Thyroid gland (tissue), 4 donors: ENCODE results near the gene KCNQ2. TPM values are rescaled to one million over a fixed set of nuclear protein-coding genes. Genes with fewer than 3 reads are reported as not detected.

Source experiments
- DNase-seq, 2 donors: peaks; one replicate each; pipeline ENCODE4 v3.0.0-alpha.2; 2019
- H3K27ac ChIP-seq, 3 donors: fragments of 200-600 bp; sonication (generic); 1 replicate in 2 of 3; 2 replicates in 1 of 3; pipeline ENCODE4 v1.5.1; 2016 to 2019; ENCODE audit warnings: mild to moderate bottlenecking in 1 of 3, moderate library complexity in 1 of 3
- H3K27me3 ChIP-seq: fragments of 200-600 bp; sonication (generic); one replicate; pipeline ENCODE4 v1.5.1; 2019
- H3K36me3 ChIP-seq, 2 donors: fragments of 200-600 bp; sonication (generic); one replicate each; pipeline ENCODE4 v1.5.1; 2016 to 2019
- H3K4me1 ChIP-seq, 2 donors: fragments of 200-600 bp; sonication (generic); one replicate each; pipeline ENCODE4 v1.5.1; 2017 to 2019
- H3K4me3 ChIP-seq, 3 donors: fragments of 200-600 bp; sonication (generic); replicated peaks in 1 of 3; 1 replicate in 2 of 3; 2 replicates in 1 of 3; pipeline ENCODE4 v1.5.1; 2016; ENCODE audit warnings: mild to moderate bottlenecking in 1 of 3
- H3K9me3 ChIP-seq: fragments of 200-600 bp; sonication (generic); one replicate; pipeline ENCODE4 v1.5.1; 2017
- CTCF ChIP-seq, 6 experiments: fragments of 200-600 bp in 3 of 6; fragments of 450-650 bp in 3 of 6; sonication (generic) in 3 of 6; IDR thresholded peaks; one replicate each; pipeline ENCODE4 v1.5.1; 2016 to 2019; ENCODE audit warnings: antibody characterized with exemption in 6 of 6, mild to moderate bottlenecking in 2 of 6, inconsistent platforms in 1 of 6, moderate library complexity in 1 of 6
- POLR2A ChIP-seq, 2 donors: fragments of 450-650 bp; IDR thresholded peaks; one replicate each; pipeline ENCODE4 v1.6.1; 2017; ENCODE audit warnings: antibody characterized with exemption in 2 of 2, mild to moderate bottlenecking in 2 of 2, moderate library complexity in 1 of 2
- WGBS, 2 donors: methylation state at CpG; one replicate each; pipeline ENCODE4 v1.1.5; 2017; 5-methylcytosine and 5-hydroxymethylcytosine counted together
- intact Hi-C: fragments of 100-400 bp; cut with DNase I; formaldehyde crosslinking; loops from one replicate; pipeline ENCODE4 v1.15.1; 2023
- total RNA-seq, 4 donors: library from RNA; depleted of rRNA; stranded (reverse); fragments of >200 nt; gene quantifications; one replicate each; pipeline ENCODE4 v1.2.3, GENCODE V29; 2016

Gene KCNQ2
- total RNA-seq, 4 donors from 2014 or later, result 0.11 to 0.27 TPM; not detected in 2

GRCh38 chr20:63377256-63377941 is 95.1 kb downstream of the KCNQ2 start:
- Histone ChIP-seq H3K4me1 (no peaks in the 10 kb centered on the region), H3K27me3 (no peaks in the 10 kb centered on the region), H3K4me3 (no peak overlapping the region), H3K36me3 (no peaks in the 10 kb centered on the region), H3K27ac (no peak overlapping the region), H3K9me3 (no peaks in the 10 kb centered on the region)
- TF ChIP-seq CTCF (IDR thresholded peaks at IDR 0.05) (no peak), POLR2A (IDR thresholded peaks at IDR 0.05) (no peak)
- intact Hi-C loops, result no loop called here
- no peak for DNase-seq
- 11 to 16% methylated on average over 26 to 29 of the region's 32 CpGs for WGBS, 2 donors

DNA sequence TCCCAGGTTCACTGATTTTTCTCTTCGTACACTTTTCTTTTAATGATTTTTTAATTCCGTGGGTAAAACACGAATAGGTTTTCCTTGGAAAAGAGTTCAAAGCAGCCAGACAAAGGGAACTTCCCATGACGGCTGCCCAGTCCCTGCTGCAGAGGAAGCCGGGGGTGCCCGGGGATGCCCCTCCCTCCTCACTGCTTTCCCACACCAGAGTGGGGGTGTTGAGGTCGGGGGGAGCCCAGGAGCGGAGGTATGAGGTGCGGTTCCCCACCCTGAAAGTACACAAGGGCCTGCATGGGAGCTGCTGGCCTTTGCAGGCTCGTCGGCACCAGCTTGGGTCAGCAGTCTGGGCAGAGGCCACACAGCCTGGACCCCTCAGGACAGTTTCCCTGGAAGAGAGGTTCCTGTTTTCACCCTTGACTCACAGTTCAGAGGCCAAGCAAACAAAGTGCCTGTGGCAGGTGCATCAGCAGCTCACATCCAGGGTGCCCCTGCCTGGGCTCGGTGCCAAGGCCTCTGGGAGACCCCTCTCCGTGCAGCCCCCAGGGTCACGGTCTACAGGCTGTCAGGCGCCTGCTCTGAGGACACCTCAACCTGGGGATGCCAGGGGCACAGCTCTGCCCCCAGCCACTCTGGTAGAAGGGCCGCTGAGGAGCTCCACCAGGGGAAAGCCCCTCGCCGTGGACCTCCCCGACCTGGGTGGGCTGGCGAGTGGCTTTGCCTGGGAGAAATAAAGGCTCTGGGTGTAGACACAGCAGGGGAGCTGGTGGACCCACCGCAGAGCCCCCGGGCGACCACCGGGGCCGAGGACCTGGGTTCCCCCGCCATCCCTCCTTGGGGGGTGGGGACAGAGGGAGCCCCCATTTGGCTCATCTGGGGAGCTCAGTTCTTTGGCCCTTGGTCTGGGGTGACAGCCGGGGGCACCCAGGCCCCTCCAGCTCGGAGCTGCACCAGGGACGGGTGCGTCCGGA is 95.9 kb downstream of the KCNQ2 start:
- no peaks in the 10 kb centered on the region for H3K27me3 ChIP-seq
- no peak overlapping the region for H3K4me3 ChIP-seq
- whole genome bisulfite sequencing, 2 donors, result 48 to 51% methylated on average over 14 to 20 of the region's 31 CpGs
- no peak overlapping the region for H3K27ac ChIP-seq
- DNase-seq, result no peak
- no peak for TF ChIP-seq CTCF (IDR thresholded peaks at IDR 0.05)
- TF ChIP-seq POLR2A (IDR thresholded peaks at IDR 0.05), result no peak
- H3K4me1 ChIP-seq, result no peaks in the 10 kb centered on the region
- intact Hi-C loops, result no loop called here
- H3K36me3 ChIP-seq, result no peaks in the 10 kb centered on the region
- H3K9me3 ChIP-seq, result no peaks in the 10 kb centered on the region

GRCh38 chr20:63375438-63375837 is 97.0 kb downstream of the KCNQ2 start:
- no peak overlapping the region for H3K27ac ChIP-seq
- intact Hi-C loops, result no loop called here

DNA sequence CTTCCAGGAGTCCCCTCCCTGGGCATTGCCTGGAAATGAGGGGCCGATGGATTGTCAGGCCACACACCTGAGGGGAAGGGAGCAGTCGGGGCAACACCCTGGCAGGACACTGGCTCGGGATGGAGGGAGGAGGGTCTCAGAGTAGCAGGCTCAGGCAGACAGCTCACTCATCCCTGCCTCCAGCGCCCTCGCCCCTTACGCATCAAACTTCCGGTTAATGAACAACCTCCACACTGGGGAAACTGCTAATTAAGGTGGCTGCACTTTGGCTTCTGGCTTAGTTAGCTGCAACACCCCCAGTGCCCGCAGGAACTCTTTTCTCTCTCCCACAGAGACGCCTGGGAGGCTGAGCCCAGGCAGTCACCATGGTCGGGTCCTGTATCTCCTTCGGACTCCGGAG is 98.0 kb downstream of the KCNQ2 start:
- Histone ChIP-seq H3K9me3 (no peaks in the 10 kb centered on the region), H3K36me3 (no peaks in the 10 kb centered on the region), H3K27ac (no peak overlapping the region), H3K4me3 (no peak overlapping the region), H3K4me1 (no peaks in the 10 kb centered on the region), H3K27me3 (no peaks in the 10 kb centered on the region)
- intact Hi-C loops, result no loop called here
- WGBS, 2 donors, result 60 to 73% methylated on average over 10 to 12 of the region's 12 CpGs
- TF ChIP-seq CTCF (IDR thresholded peaks at IDR 0.05) (no peak), POLR2A (IDR thresholded peaks at IDR 0.05) (no peak)
- DNase-seq, result no peak

More at GRCh38 chr20:63375438-63375837, 97.0 kb downstream of the KCNQ2 start:
- Histone ChIP-seq H3K4me3 (no peak overlapping the region), H3K9me3 (no peaks in the 10 kb centered on the region), H3K27me3 (no peaks in the 10 kb centered on the region), H3K36me3 (no peaks in the 10 kb centered on the region), H3K4me1 (no peaks in the 10 kb centered on the region)
- WGBS, 2 donors, result 71 to 82% methylated on average over 3 of the region's 3 CpGs
- no peak for DNase-seq
- no peak for TF ChIP-seq POLR2A (IDR thresholded peaks at IDR 0.05)
- TF ChIP-seq CTCF (IDR thresholded peaks at IDR 0.05), result no peak

- no peaks in the 10 kb centered on the region for H3K9me3 ChIP-seq
Observed at GRCh38 chr20:63373996-63374395, 98.5 kb downstream of the KCNQ2 start.

More at GRCh38 chr20:63373996-63374395, 98.5 kb downstream of the KCNQ2 start:
- WGBS, 2 donors, result 78 to 91% methylated on average over 7 to 14 of the region's 19 CpGs
- TF ChIP-seq POLR2A (IDR thresholded peaks at IDR 0.05) (no peak), CTCF (IDR thresholded peaks at IDR 0.05) (no peak)
- H3K4me3 ChIP-seq, result no peak overlapping the region
- DNase-seq, result no peak
- no peaks in the 10 kb centered on the region for H3K4me1 ChIP-seq
- intact Hi-C loops, result no loop called here
- no peaks in the 10 kb centered on the region for H3K36me3 ChIP-seq
- H3K27me3 ChIP-seq, result no peaks in the 10 kb centered on the region
- H3K27ac ChIP-seq, result no peak overlapping the region
